Left ventricle myocardium inferior (tissue), 1 donor: ENCODE results near the gene PLCH1. TPM values are rescaled to one million over a fixed set of nuclear protein-coding genes. Genes with fewer than 3 reads are reported as not detected.
"Not testable (repeated sequence)": the region's sequence is repeated elsewhere in the genome, so short reads cannot be mapped to it uniquely, and the experiment has no call there.

ENCODE experiments used
- DNase-seq: peaks from one replicate; pipeline ENCODE4 v3.0.0-alpha.2; 2020
- H3K27ac ChIP-seq: fragments of 200-600 bp; replicated peaks from 2 replicates; pipeline ENCODE4 v1.8.0; 2021
- H3K27me3 ChIP-seq: fragments of 200-600 bp; 2 replicates; pipeline ENCODE4 v1.8.0; 2021; ENCODE audit warnings: low read depth
- H3K36me3 ChIP-seq: fragments of 200-600 bp; 2 replicates; pipeline ENCODE4 v1.8.0; 2021
- H3K4me1 ChIP-seq: fragments of 200-600 bp; 2 replicates; pipeline ENCODE4 v1.8.0; 2021
- H3K4me3 ChIP-seq: fragments of 200-600 bp; 2 replicates; pipeline ENCODE4 v1.8.0; 2021; ENCODE audit warnings: mild to moderate bottlenecking, moderate library complexity
- H3K9me3 ChIP-seq: fragments of 200-600 bp; replicated peaks from 2 replicates; pipeline ENCODE4 v1.8.0; 2021
- intact Hi-C: fragments of 100-400 bp; cut with micrococcal nuclease; formaldehyde crosslinking; loops from one replicate; pipeline ENCODE4 v1.11.0; 2022
- total RNA-seq: library from RNA; stranded (reverse); fragmentation: NEBNext Ultra II Directional; extraction: Animal tissue kit (Norgen Biotek cat#: 25700); gene quantifications from one replicate; pipeline ENCODE4 v1.2.1, GENCODE V29; 2021
- TF ChIP-seq, protein P1 (sequence below): fragments of 200-600 bp; IDR thresholded peaks from 2 replicates; pipeline ENCODE4 v1.8.0; 2021; ENCODE audit warnings: antibody characterized with exemption, mild to moderate bottlenecking, borderline replicate concordance
- donor health status: DM: no; HTN: yes; CAD: no; lungs with severe emphysema.

The PLCH1 gene
- total RNA-seq, 1 donor from 2014 or later = 0.85 TPM

GRCh38 chr3:155407331-155407730 is 337.5 kb downstream of the PLCH1 start:
- H3K4me1 ChIP-seq = no peaks in the 10 kb centered on the region
- no peaks in the 10 kb centered on the region for H3K27me3 ChIP-seq
- H3K36me3 ChIP-seq = no peaks in the 10 kb centered on the region
- no peak overlapping the region for H3K27ac ChIP-seq
- no peaks in the 10 kb centered on the region for H3K9me3 ChIP-seq
- H3K4me3 ChIP-seq = no peak overlapping the region
- no peak for DNase-seq
- TF ChIP-seq, protein P1, sequence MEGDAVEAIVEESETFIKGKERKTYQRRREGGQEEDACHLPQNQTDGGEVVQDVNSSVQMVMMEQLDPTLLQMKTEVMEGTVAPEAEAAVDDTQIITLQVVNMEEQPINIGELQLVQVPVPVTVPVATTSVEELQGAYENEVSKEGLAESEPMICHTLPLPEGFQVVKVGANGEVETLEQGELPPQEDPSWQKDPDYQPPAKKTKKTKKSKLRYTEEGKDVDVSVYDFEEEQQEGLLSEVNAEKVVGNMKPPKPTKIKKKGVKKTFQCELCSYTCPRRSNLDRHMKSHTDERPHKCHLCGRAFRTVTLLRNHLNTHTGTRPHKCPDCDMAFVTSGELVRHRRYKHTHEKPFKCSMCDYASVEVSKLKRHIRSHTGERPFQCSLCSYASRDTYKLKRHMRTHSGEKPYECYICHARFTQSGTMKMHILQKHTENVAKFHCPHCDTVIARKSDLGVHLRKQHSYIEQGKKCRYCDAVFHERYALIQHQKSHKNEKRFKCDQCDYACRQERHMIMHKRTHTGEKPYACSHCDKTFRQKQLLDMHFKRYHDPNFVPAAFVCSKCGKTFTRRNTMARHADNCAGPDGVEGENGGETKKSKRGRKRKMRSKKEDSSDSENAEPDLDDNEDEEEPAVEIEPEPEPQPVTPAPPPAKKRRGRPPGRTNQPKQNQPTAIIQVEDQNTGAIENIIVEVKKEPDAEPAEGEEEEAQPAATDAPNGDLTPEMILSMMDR = no peak
- intact Hi-C loops = no loop called here

GRCh38 chr3:155404486-155404885 is 340.4 kb downstream of the PLCH1 start:
- DNase-seq = no peak

DNA sequence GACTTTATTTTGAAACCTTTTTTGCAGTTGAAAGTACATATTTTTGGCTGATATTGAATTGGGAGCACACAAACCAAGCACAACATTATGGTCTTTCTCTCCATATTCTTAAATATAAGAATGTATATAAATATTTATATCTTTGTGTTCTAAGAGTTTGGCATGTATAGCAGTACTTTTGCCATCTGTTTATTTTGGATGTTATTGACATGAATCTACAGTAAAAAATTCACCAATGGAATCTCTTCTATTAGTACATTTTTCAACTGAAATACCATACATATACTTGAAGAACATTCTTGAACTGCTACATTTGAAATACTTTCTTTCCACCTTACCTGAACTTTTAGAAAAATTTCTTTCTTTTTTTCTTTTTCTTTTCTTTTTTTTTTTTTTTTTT is 342.2 kb downstream of the PLCH1 start:
- Histone ChIP-seq H3K9me3 (no peaks in the 10 kb centered on the region), H3K36me3 (no peaks in the 10 kb centered on the region), H3K27ac (no peak overlapping the region), H3K4me1 (no peaks in the 10 kb centered on the region), H3K27me3 (no peaks in the 10 kb centered on the region), H3K4me3 (no peak overlapping the region)
- intact Hi-C loops = no loop called here
- DNase-seq = no peak
- TF ChIP-seq, protein P1 = no peak

More at GRCh38 chr3:155404486-155404885, 340.4 kb downstream of the PLCH1 start:
- no peaks in the 10 kb centered on the region for H3K9me3 ChIP-seq
- no peaks in the 10 kb centered on the region for H3K27me3 ChIP-seq
- TF ChIP-seq, protein P1 = no peak
- H3K36me3 ChIP-seq = no peaks in the 10 kb centered on the region
- H3K4me3 ChIP-seq = no peak overlapping the region
- H3K27ac ChIP-seq = no peak overlapping the region
- intact Hi-C loops = no loop called here
- no peaks in the 10 kb centered on the region for H3K4me1 ChIP-seq

- Histone ChIP-seq H3K27ac (no peak overlapping the region), H3K4me1 (no peaks in the 10 kb centered on the region), H3K4me3 (no peak overlapping the region), H3K9me3 (peaks cover 4% of the 10 kb centered on the region), H3K27me3 (no peaks in the 10 kb centered on the region), H3K36me3 (no peaks in the 10 kb centered on the region)
- no peak for DNase-seq
- intact Hi-C loops = no loop called here
- TF ChIP-seq, protein P1 = no peak
Measured at GRCh38 chr3:155398046-155398445, 346.8 kb downstream of the PLCH1 start.

- H3K27me3 ChIP-seq, DNase-seq, H3K27ac ChIP-seq, intact Hi-C loops, H3K9me3 ChIP-seq, H3K36me3 ChIP-seq, H3K4me3 ChIP-seq: not testable (repeated sequence)
- peaks cover 28% of the 10 kb centered on the region for H3K4me1 ChIP-seq
Measured at GRCh38 chr3:155394896-155395295, 350.0 kb downstream of the PLCH1 start.

GRCh38 chr3:155394240-155394639 is 350.6 kb downstream of the PLCH1 start:
- no peak for DNase-seq
- Histone ChIP-seq H3K4me1 (peaks cover 28% of the 10 kb centered on the region), H3K27me3 (no peaks in the 10 kb centered on the region), H3K9me3 (peaks cover 4% of the 10 kb centered on the region), H3K27ac (no peak overlapping the region), H3K36me3 (no peaks in the 10 kb centered on the region), H3K4me3 (no peak overlapping the region)
- intact Hi-C loops = no loop called here
- TF ChIP-seq, protein P1 = no peak
